Esophagus muscularis mucosa (tissue), 4 donors: Measurements from ENCODE around the gene IGDCC3. TPM values are rescaled to one million over a fixed set of nuclear protein-coding genes. Genes with fewer than 3 reads are reported as not detected.
A peak's percentile ranks its signal among the peaks of the same experiment; 100 is the strongest.

Source experiments
- DNase-seq: peaks from one replicate; pipeline ENCODE4 v3.0.0-alpha.2; 2017; ENCODE audit errors: extremely low spot score
- H3K27ac ChIP-seq, 4 donors: fragments of 200-600 bp; sonication (generic); replicated peaks in 1 of 4; 1 replicate in 3 of 4; 2 replicates in 1 of 4; pipeline ENCODE4 v1.5.1; 2016 to 2019; ENCODE audit warnings: mild to moderate bottlenecking in 1 of 4
- H3K27me3 ChIP-seq, 4 donors: fragments of 200-600 bp; sonication (generic); one replicate each; pipeline versions ENCODE4 v1.5.1 to v1.6.0; 2016 to 2019
- H3K36me3 ChIP-seq, 4 donors: fragments of 200-600 bp; sonication (generic); one replicate each; pipeline ENCODE4 v1.5.1; 2016 to 2019
- H3K4me1 ChIP-seq, 4 donors: fragments of 200-600 bp; sonication (generic); one replicate each; pipeline ENCODE4 v1.5.1; 2016 to 2019
- H3K4me3 ChIP-seq, 4 donors: fragments of 200-600 bp; sonication (generic); 1 replicate in 2 of 4; 2 replicates in 2 of 4; pipeline ENCODE4 v1.5.1; 2016 to 2019; ENCODE audit warnings: mild to moderate bottlenecking in 4 of 4, moderate library complexity in 1 of 4
- H3K9me3 ChIP-seq, 4 donors: fragments of 200-600 bp; sonication (generic); 1 replicate in 3 of 4; 2 replicates in 1 of 4; pipeline ENCODE4 v1.5.1; 2016 to 2019
- CTCF ChIP-seq, 3 experiments: fragments of 200-600 bp in 2 of 3; fragments of 450-650 bp in 1 of 3; sonication (generic) in 2 of 3; IDR thresholded peaks; one replicate each; pipeline ENCODE4 v1.5.1; 2017 to 2019; ENCODE audit warnings: antibody characterized with exemption in 3 of 3, mild to moderate bottlenecking in 2 of 3, moderate library complexity in 1 of 3
- EP300 ChIP-seq: sonication (generic); formaldehyde crosslinking; IDR thresholded peaks from one replicate; pipeline ENCODE4 v1.6.1; 2017; ENCODE audit warnings: antibody characterized with exemption
- POLR2A ChIP-seq: fragments of 450-650 bp; IDR thresholded peaks from one replicate; pipeline ENCODE4 v1.6.1; 2017; ENCODE audit warnings: antibody characterized with exemption, moderate library complexity, mild to moderate bottlenecking, low read depth
- POLR2AphosphoS5 ChIP-seq, 2 donors: sonication (generic); formaldehyde crosslinking; IDR thresholded peaks; one replicate each; pipeline ENCODE4 v1.6.1; 2017; ENCODE audit warnings: antibody characterized with exemption in 2 of 2
- WGBS: methylation state at CpG from one replicate; pipeline ENCODE4 v1.1.5; 2018; 5-methylcytosine and 5-hydroxymethylcytosine counted together
- intact Hi-C: fragments of 100-400 bp; cut with DNase I; formaldehyde crosslinking; loops from one replicate; pipeline ENCODE4 v1.15.1; 2023
- total RNA-seq, 4 donors: library from RNA; depleted of rRNA; stranded (reverse); fragments of >200 nt; gene quantifications; one replicate each; pipeline versions ENCODE4 v1.1.0 to v1.2.1, GENCODE V29; 2016

Gene IGDCC3
- total RNA-seq, 4 donors from 2014 or later: 0.17 TPM; not detected in 3

GRCh38 chr15:65390447-65390846 lies 12.6 kb upstream of the IGDCC3 start:
- Histone ChIP-seq H3K9me3 (no peaks in the 10 kb centered on the region), H3K4me1 (peaks cover 9 to 14% (median 11%) of the 10 kb centered on the region in 4 donors), H3K4me3 (no peak overlapping the region), H3K27ac (no peak overlapping the region), H3K36me3 (no peaks in the 10 kb centered on the region), H3K27me3 (peaks cover 0 to 25% (median 2%) of the 10 kb centered on the region in 4 donors)
- intact Hi-C loops: no loop called here
- no peak for DNase-seq
- TF ChIP-seq EP300 (no peak), CTCF (IDR thresholded peaks at IDR 0.05) (no peak), POLR2A (no peak), POLR2AphosphoS5 (IDR thresholded peaks at IDR 0.05) (no peak)
- WGBS: 91% methylated on average over 1 of the region's 1 CpG

GRCh38 chr15:65389226-65389625 lies 11.4 kb upstream of the IGDCC3 start:
- Histone ChIP-seq H3K4me3 (no peak overlapping the region), H3K27me3 (peaks cover 0 to 12% (median 0%) of the 10 kb centered on the region in 4 donors), H3K36me3 (no peaks in the 10 kb centered on the region), H3K9me3 (no peaks in the 10 kb centered on the region), H3K4me1 (peaks cover 21 to 23% (median 21%) of the 10 kb centered on the region in 4 donors), H3K27ac (no peak overlapping the region)
- DNase-seq: no peak
- intact Hi-C loops: no loop called here
- WGBS: 91% methylated on average over 9 of the region's 10 CpGs
- TF ChIP-seq POLR2AphosphoS5 (IDR thresholded peaks at IDR 0.05) (no peak), POLR2A (no peak), EP300 (no peak), CTCF (IDR thresholded peaks at IDR 0.05) (no peak)

- TF ChIP-seq POLR2AphosphoS5 (IDR thresholded peaks at IDR 0.05) (no peak), CTCF (IDR thresholded peaks at IDR 0.05) (no peak), POLR2A (no peak), EP300 (no peak)
- no peak for DNase-seq
- intact Hi-C loops: no loop called here
- H3K4me3 ChIP-seq: no peak overlapping the region
- H3K27ac ChIP-seq: no peak overlapping the region
- H3K4me1 ChIP-seq: peaks cover 21 to 24% (median 22%) of the 10 kb centered on the region in 4 donors
- H3K36me3 ChIP-seq: no peaks in the 10 kb centered on the region
- 89% methylated on average over 13 of the region's 17 CpGs for WGBS
- peaks cover 0 to 5% (median 0%) of the 10 kb centered on the region in 4 donors for H3K27me3 ChIP-seq
- H3K9me3 ChIP-seq: no peaks in the 10 kb centered on the region
Observed at GRCh38 chr15:65388306-65389080, 10.7 kb upstream of the IGDCC3 start.

- TF ChIP-seq POLR2AphosphoS5 (IDR thresholded peaks at IDR 0.05): no peak
- TF ChIP-seq EP300: no peak
- TF ChIP-seq CTCF (IDR thresholded peaks at IDR 0.05): no peak
- TF ChIP-seq POLR2A: no peak
- no peak overlapping the region for H3K4me3 ChIP-seq
- H3K27ac ChIP-seq: no peak overlapping the region
- intact Hi-C loops: no loop called here
- H3K27me3 ChIP-seq: no peaks in the 10 kb centered on the region
- H3K9me3 ChIP-seq: no peaks in the 10 kb centered on the region
- no peak for DNase-seq
- no peaks in the 10 kb centered on the region for H3K36me3 ChIP-seq
- WGBS: 95% methylated on average over 6 of the region's 6 CpGs
- peaks cover 21 to 24% (median 22%) of the 10 kb centered on the region in 4 donors for H3K4me1 ChIP-seq
Observed at GRCh38 chr15:65386886-65387285, 9.1 kb upstream of the IGDCC3 start.

GRCh38 chr15:65386376-65386775 lies 8.6 kb upstream of the IGDCC3 start:
- intact Hi-C loops: no loop called here
- Histone ChIP-seq H3K27me3 (no peaks in the 10 kb centered on the region), H3K36me3 (no peaks in the 10 kb centered on the region), H3K4me1 (peaks cover 21 to 24% (median 22%) of the 10 kb centered on the region in 4 donors), H3K27ac (peak overlapping the region in 1 of 4 donors; percentile 18), H3K9me3 (no peaks in the 10 kb centered on the region), H3K4me3 (no peak overlapping the region)
- TF ChIP-seq POLR2A (no peak), EP300 (no peak), CTCF (IDR thresholded peaks at IDR 0.05) (no peak), POLR2AphosphoS5 (IDR thresholded peaks at IDR 0.05) (no peak)
- 100% methylated on average over 1 of the region's 6 CpGs for WGBS
- DNase-seq: no peak
